GM23338 (cell line): ENCODE results near the gene RGS6. TPM values are rescaled to one million over a fixed set of nuclear protein-coding genes. Genes with fewer than 3 reads are reported as not detected.
A peak's percentile ranks its signal among the peaks of the same experiment; 100 is the strongest.

Experiments
- ATAC-seq: fragments of 200-7000 bp; cut with Tn5 transposase; 3 replicates; pipeline ENCODE4 v1.9.1; 2020
- DNase-seq: peaks from one replicate; pipeline ENCODE4 v3.0.0-alpha.2; 2015; ENCODE audit warnings: low spot score
- H2AFZ ChIP-seq: fragments of 200-600 bp; sonication (generic); 2 replicates; pipeline ENCODE4 v1.8.0; 2016; ENCODE audit warnings: antibody characterized with exemption, mild to moderate bottlenecking, moderate library complexity
- H3F3A ChIP-seq: fragments of 200-600 bp; sonication (generic); replicated peaks from 2 replicates; pipeline ENCODE4 v1.8.0; 2017; ENCODE audit warnings: antibody characterized with exemption, mixed run types, low read depth
- H3K27ac ChIP-seq: fragments of 200-600 bp; sonication (generic); 2 replicates; pipeline ENCODE4 v1.6.1; 2016; ENCODE audit warnings: low read depth
- H3K27me3 ChIP-seq: fragments of 200-600 bp; sonication (generic); 2 replicates; pipeline ENCODE4 v1.8.0; 2016; ENCODE audit warnings: mild to moderate bottlenecking, mixed run types, moderate library complexity; ENCODE audit not compliant: insufficient read depth
- H3K36me3 ChIP-seq: fragments of 200-600 bp; sonication (generic); 2 replicates; pipeline ENCODE4 v1.8.0; 2016; ENCODE audit warnings: mild to moderate bottlenecking; ENCODE audit not compliant: insufficient read depth
- H3K4me1 ChIP-seq: fragments of 200-600 bp; sonication (generic); 2 replicates; pipeline ENCODE4 v1.8.0; 2016; ENCODE audit warnings: mild to moderate bottlenecking, moderate library complexity; ENCODE audit not compliant: insufficient read depth
- H3K4me2 ChIP-seq: fragments of 200-600 bp; sonication (generic); 2 replicates; pipeline ENCODE4 v1.7.1; 2017; ENCODE audit warnings: mixed run types
- H3K4me3 ChIP-seq: fragments of 200-600 bp; sonication (generic); 2 replicates; pipeline ENCODE4 v1.6.1; 2016; ENCODE audit warnings: mixed run types
- H3K79me2 ChIP-seq: fragments of 200-600 bp; sonication (generic); replicated peaks from 2 replicates; pipeline ENCODE4 v1.8.0; 2017; ENCODE audit warnings: mild to moderate bottlenecking; ENCODE audit not compliant: insufficient read depth
- H3K9me2 ChIP-seq: fragments of 200-600 bp; sonication (generic); 2 replicates; pipeline ENCODE4 v1.8.0; 2017; ENCODE audit not compliant: insufficient read depth
- H4K20me1 ChIP-seq: fragments of 200-600 bp; sonication (generic); replicated peaks from 2 replicates; pipeline ENCODE4 v1.8.0; 2017; ENCODE audit warnings: mild to moderate bottlenecking; ENCODE audit not compliant: insufficient read depth
- H3K27ac Mint-ChIP-seq: 2 replicates; pipeline ENCODE4 v1.8.0; 2020; ENCODE audit warnings: inconsistent platforms, mild to moderate bottlenecking, moderate library complexity, mixed read lengths
- H3K27me3 Mint-ChIP-seq: 3 replicates; pipeline ENCODE4 v1.8.0; 2022; ENCODE audit warnings: low read depth, mild to moderate bottlenecking, moderate library complexity, mixed read lengths, inconsistent platforms; ENCODE audit not compliant: insufficient read depth, poor library complexity
- H3K36me3 Mint-ChIP-seq: 3 replicates; pipeline ENCODE4 v1.8.0; 2021; ENCODE audit warnings: low read depth, mild to moderate bottlenecking, inconsistent platforms, moderate library complexity, mixed read lengths
- H3K4me1 Mint-ChIP-seq: 3 replicates; pipeline ENCODE4 v1.8.0; 2020; ENCODE audit warnings: mild to moderate bottlenecking, inconsistent platforms, mixed read lengths
- H3K4me3 Mint-ChIP-seq: 3 replicates; pipeline ENCODE4 v1.8.0; 2021; ENCODE audit warnings: moderate library complexity, mild to moderate bottlenecking, inconsistent platforms, mixed read lengths
- H3K9me3 Mint-ChIP-seq: 3 replicates; pipeline ENCODE4 v1.8.0; 2020; ENCODE audit warnings: moderate library complexity, mild to moderate bottlenecking, inconsistent platforms, mixed read lengths
- CREB1 ChIP-seq: fragments of 250-450 bp; sonication (Bioruptor Pico); IDR thresholded peaks from 2 replicates; pipeline ENCODE4 v1.5.0; 2020; ENCODE audit warnings: low read depth, mild to moderate bottlenecking, moderate library complexity
- CTCF ChIP-seq, 2 experiments: fragments of 200-600 bp in 1 of 2; sonication (generic) in 1 of 2; conservative IDR thresholded peaks; 2 replicates each; pipeline versions ENCODE4 v1.5.1 to v1.6.1; 2016 to 2017; ENCODE audit warnings: antibody characterized with exemption in 2 of 2, low read depth in 2 of 2, mild to moderate bottlenecking in 2 of 2, moderate library complexity in 1 of 2
- EZH2 ChIP-seq: fragments of 200-600 bp; sonication (generic); IDR thresholded peaks from one replicate; pipeline ENCODE4 v1.8.0; 2017; ENCODE audit warnings: antibody characterized with exemption, mild to moderate bottlenecking, low read depth; ENCODE audit not compliant: unreplicated experiment
- EZH2phosphoT487 ChIP-seq: fragments of 200-600 bp; sonication (generic); IDR thresholded peaks from one replicate; pipeline ENCODE4 v1.8.1; 2018; ENCODE audit warnings: antibody characterized with exemption; ENCODE audit not compliant: unreplicated experiment
- REST ChIP-seq: IDR thresholded peaks from one replicate; pipeline ENCODE4 v1.6.1; 2018; ENCODE audit warnings: antibody characterized with exemption; ENCODE audit not compliant: unreplicated experiment
- STAT1 ChIP-seq: IDR thresholded peaks from one replicate; pipeline ENCODE4 v1.6.1; 2016; ENCODE audit warnings: antibody characterized with exemption; ENCODE audit not compliant: unreplicated experiment
- ZNF114 ChIP-seq: fragments of 250-450 bp; sonication (Bioruptor Pico); IDR thresholded peaks from 2 replicates; pipeline ENCODE4 v1.5.0; 2020; ENCODE audit warnings: mild to moderate bottlenecking, moderate library complexity
- ZNF462 ChIP-seq: fragments of 250-450 bp; sonication (Bioruptor Pico); IDR thresholded peaks from 2 replicates; pipeline ENCODE4 v1.5.0; 2020; ENCODE audit warnings: mild to moderate bottlenecking, moderate library complexity
- polyA plus RNA-seq: library from polyadenylated mRNA; unstranded; fragments of >200 nt; fragmentation: Nextera tagmentation; extraction: Ambion mirVana; gene quantifications from 2 replicates; pipeline ENCODE4 v1.2.1, GENCODE V29; 2016
- total RNA-seq: library from RNA; depleted of rRNA; stranded (reverse); fragments of >200 nt; shearing (Covaris generic); gene quantifications from 2 replicates; pipeline ENCODE4 v1.2.3, GENCODE V29; 2014

The RGS6 gene
- total and polyA plus RNA-seq, 2 experiments from 2014 or later, result 0.66 to 0.83 TPM

DNA sequence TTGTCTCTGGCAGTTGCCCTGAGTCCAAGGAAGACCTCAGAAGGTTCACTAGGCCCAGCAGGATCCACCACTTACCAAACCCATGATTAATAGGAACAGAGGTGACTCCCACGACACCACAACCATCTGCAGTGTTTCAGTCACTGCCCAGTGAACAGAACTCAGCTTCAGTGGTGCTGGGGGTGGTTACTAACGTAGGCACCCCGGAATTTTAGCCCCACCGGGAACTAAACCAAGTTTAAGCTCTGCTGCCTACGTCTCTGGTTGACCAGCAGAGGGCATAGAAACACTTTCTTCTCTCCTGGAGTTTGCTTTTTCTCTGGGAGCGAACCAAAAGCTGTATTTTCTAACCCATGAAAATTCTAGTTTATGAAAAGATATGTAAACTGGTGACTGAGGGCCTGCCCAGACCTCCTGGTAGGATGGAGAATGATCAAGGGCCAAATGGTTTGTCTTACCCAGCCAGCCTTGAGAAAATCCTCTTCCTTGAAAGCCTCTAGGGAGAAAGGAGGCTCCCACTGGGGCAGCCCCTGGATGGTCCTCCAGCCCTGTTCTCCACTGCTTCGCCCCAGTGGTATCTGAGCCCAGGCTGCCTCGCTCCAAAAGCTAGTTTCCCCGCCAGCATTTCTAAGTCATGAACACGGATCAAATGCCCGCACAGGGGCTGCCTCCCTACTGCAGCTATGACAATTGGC, 581.9 kb downstream of the RGS6 start:
- Mint-ChIP-seq H3K36me3 (no peaks in the 10 kb centered on the region), H3K4me1 (no peaks in the 10 kb centered on the region), H3K27me3 (peaks cover 6% of the 10 kb centered on the region), H3K9me3 (no peaks in the 10 kb centered on the region), H3K4me3 (no peak overlapping the region), H3K27ac (no peak overlapping the region)
- H2AFZ ChIP-seq, result peak overlapping the region; percentile 86
- no peaks in the 10 kb centered on the region for H3K36me3 ChIP-seq
- no peaks in the 10 kb centered on the region for H4K20me1 ChIP-seq
- no peak overlapping the region for H3K27ac ChIP-seq
- H3K27me3 ChIP-seq, result no peaks in the 10 kb centered on the region
- no peaks in the 10 kb centered on the region for H3K79me2 ChIP-seq
- peak; percentile 77 for DNase-seq
- no peak overlapping the region for H3K4me2 ChIP-seq
- peak; percentile 74 for ATAC-seq
- no peak for TF ChIP-seq CREB1
- no peak for TF ChIP-seq EZH2phosphoT487
- TF ChIP-seq EZH2, result no peak
- no peak for TF ChIP-seq ZNF114 (CRISPR knock-in tag)
- TF ChIP-seq ZNF462 (CRISPR knock-in tag), result no peak
- no peak for TF ChIP-seq REST
- peak; percentile 79 for TF ChIP-seq CTCF (conservative IDR thresholded peaks at IDR 0.05; ENCODE audit: low read depth in 2 of 2)
- TF ChIP-seq STAT1, result no peak
- H3F3A ChIP-seq, result no peaks in the 10 kb centered on the region
- H3K9me2 ChIP-seq, result no peaks in the 10 kb centered on the region
- no peak overlapping the region for H3K4me3 ChIP-seq
- no peaks in the 10 kb centered on the region for H3K4me1 ChIP-seq
